Spleen (tissue), 11 donors: ENCODE data around the gene EEF1E1. TPM values are rescaled to one million over a fixed set of nuclear protein-coding genes. Genes with fewer than 3 reads are reported as not detected.
"Not testable (repeated sequence)": the region's sequence is repeated elsewhere in the genome, so short reads cannot be mapped to it uniquely, and the experiment has no call there.

Experiments
- DNase-seq: peaks from one replicate; pipeline ENCODE4 v3.0.0-alpha.2; 2020
- H3K27ac ChIP-seq, 8 donors: fragments of 200-600 bp; sonication (generic) in 7 of 8; 1 replicate in 4 of 8; 2 replicates in 4 of 8; pipeline versions ENCODE4 v1.5.0 to v1.8.0; 2016 to 2021; ENCODE audit warnings: inconsistent platforms in 4 of 8, mild to moderate bottlenecking in 4 of 8, moderate library complexity in 1 of 8
- H3K27me3 ChIP-seq, 7 donors: fragments of 200-600 bp; sonication (generic) in 6 of 7; replicated peaks in 1 of 7; 1 replicate in 4 of 7; 2 replicates in 3 of 7; pipeline versions ENCODE4 v1.5.0 to v1.8.0; 2016 to 2021; ENCODE audit warnings: inconsistent platforms in 3 of 7, mild to moderate bottlenecking in 1 of 7
- H3K36me3 ChIP-seq, 6 donors: fragments of 200-600 bp; sonication (generic) in 5 of 6; 1 replicate in 4 of 6; 2 replicates in 2 of 6; pipeline versions ENCODE4 v1.5.0 to v1.8.0; 2016 to 2021; ENCODE audit warnings: inconsistent platforms in 2 of 6
- H3K4me1 ChIP-seq, 6 donors: fragments of 200-600 bp; sonication (generic) in 5 of 6; 1 replicate in 3 of 6; 2 replicates in 3 of 6; pipeline versions ENCODE4 v1.5.0 to v1.8.0; 2016 to 2021; ENCODE audit warnings: inconsistent platforms in 3 of 6
- H3K4me3 ChIP-seq, 8 donors: fragments of 200-600 bp; sonication (generic) in 7 of 8; 1 replicate in 4 of 8; 2 replicates in 4 of 8; pipeline versions ENCODE4 v1.5.0 to v1.8.0; 2016 to 2021; ENCODE audit warnings: inconsistent platforms in 4 of 8, mild to moderate bottlenecking in 4 of 8, moderate library complexity in 2 of 8
- H3K9me3 ChIP-seq, 8 donors: fragments of 200-600 bp; sonication (generic) in 7 of 8; 1 replicate in 4 of 8; 2 replicates in 4 of 8; pipeline versions ENCODE4 v1.5.0 to v1.8.0; 2016 to 2021; ENCODE audit warnings: inconsistent platforms in 4 of 8
- CTCF ChIP-seq, 11 experiments: fragments of 200-600 bp in 7 of 11; fragments of 450-650 bp in 4 of 11; sonication (generic) in 4 of 11; IDR thresholded peaks in 8 of 11; conservative IDR thresholded peaks in 3 of 11; 1 replicate in 7 of 11; 2 replicates in 4 of 11; pipeline versions ENCODE4 v1.4.0 to v1.8.0; 2016 to 2021; ENCODE audit warnings: antibody characterized with exemption in 11 of 11, inconsistent platforms in 4 of 11, mild to moderate bottlenecking in 1 of 11
- POLR2A ChIP-seq, 3 donors: fragments of 450-650 bp; IDR thresholded peaks; one replicate each; pipeline ENCODE4 v1.5.1; 2017; ENCODE audit warnings: antibody characterized with exemption in 3 of 3, mild to moderate bottlenecking in 1 of 3
- POLR2AphosphoS5 ChIP-seq, 3 donors: sonication (generic); formaldehyde crosslinking; IDR thresholded peaks; one replicate each; pipeline ENCODE4 v1.5.1; 2017; ENCODE audit warnings: antibody characterized with exemption in 3 of 3
- WGBS, 5 donors: extraction: QIAGEN DNeasy Blood & Tissue Kit in 3 of 5; methylation state at CpG; one replicate each; pipeline versions ENCODE4 v1.1.5 to v1.1.7; 2013 to 2018; 5-methylcytosine and 5-hydroxymethylcytosine counted together
- intact Hi-C: fragments of 100-400 bp; cut with DNase I; formaldehyde crosslinking; loops from one replicate; pipeline ENCODE4 v1.15.0; 2023; ENCODE audit warnings: low total_unique reads
- polyA plus RNA-seq, 3 donors: library from polyadenylated mRNA; stranded (reverse); fragments of 200-250 nt; gene quantifications; one replicate each; pipeline ENCODE4 v1.2.1, GENCODE V29; 2013
- total RNA-seq, 7 donors: library from RNA; depleted of rRNA in 3 of 7; stranded (reverse); fragments of >200 nt in 3 of 7; fragmentation: NEBNext Ultra II Directional in 4 of 7; extraction: Animal tissue kit (Norgen Biotek cat#: 25700) in 4 of 7; gene quantifications; one replicate each; pipeline versions ENCODE4 v1.1.0 to v1.2.1, GENCODE V29; 2016 to 2021
- donor health status: healthy with polysubstance abuse.
- donor health status: DM: no; HTN: no; CAD: no; lungs with moderate emphysema.
- donor health status: DM: no; HTN: no; CAD: no.
- donor health status: Bipolar disorder and iron deficiency.
- donor health status: healthy.
- donor health status: DM: no; HTN: no; CAD: no.
- donor health status: DM: yes; HTN: yes; CAD: no.

The EEF1E1 gene
- total and polyA plus RNA-seq, 10 donors: 12.2 to 35.9 (median 17.2) TPM

GRCh38 chr6:8054276-8054675, 48.1 kb downstream of the EEF1E1 start:
- no peaks in the 10 kb centered on the region for H3K27me3 ChIP-seq
- no peak overlapping the region for H3K4me3 ChIP-seq
- 95 to 100% (median 97%) methylated on average over 2 of the region's 2 CpGs for WGBS, 5 donors
- H3K9me3 ChIP-seq: no peaks in the 10 kb centered on the region
- H3K36me3 ChIP-seq: peaks cover 0 to 88% (median 5%) of the 10 kb centered on the region in 6 donors
- intact Hi-C loops: no loop called here
- H3K27ac ChIP-seq: no peak overlapping the region
- H3K4me1 ChIP-seq: peaks cover 0 to 4% (median 0%) of the 10 kb centered on the region in 6 donors
- no peak for TF ChIP-seq CTCF (IDR thresholded peaks at IDR 0.05 in 8 of 11, conservative IDR thresholded peaks at IDR 0.05 in 3 of 11)
- TF ChIP-seq POLR2AphosphoS5 (IDR thresholded peaks at IDR 0.05): no peak
- no peak for TF ChIP-seq POLR2A (IDR thresholded peaks at IDR 0.05)
- DNase-seq: no peak

- intact Hi-C loops: no loop called here
- H3K36me3 ChIP-seq: peaks cover 0 to 71% (median 4%) of the 10 kb centered on the region in 6 donors
- H3K4me1 ChIP-seq: no peaks in the 10 kb centered on the region
- no peak overlapping the region for H3K27ac ChIP-seq
- no peaks in the 10 kb centered on the region for H3K27me3 ChIP-seq
- 86 to 93% (median 91%) methylated on average over 3 of the region's 3 CpGs for WGBS, 5 donors
- peaks cover 0 to 21% (median 18%) of the 10 kb centered on the region in 8 donors for H3K9me3 ChIP-seq
- H3K4me3 ChIP-seq: no peak overlapping the region
- TF ChIP-seq POLR2AphosphoS5 (IDR thresholded peaks at IDR 0.05) (no peak), POLR2A (IDR thresholded peaks at IDR 0.05) (no peak), CTCF (IDR thresholded peaks at IDR 0.05 in 8 of 11, conservative IDR thresholded peaks at IDR 0.05 in 3 of 11) (no peak)
- no peak for DNase-seq
Observed at GRCh38 chr6:8047541-8048292, 54.6 kb downstream of the EEF1E1 start.

- H3K36me3 ChIP-seq: peaks cover 0 to 69% (median 5%) of the 10 kb centered on the region in 6 donors
- H3K4me3 ChIP-seq, intact Hi-C loops, DNase-seq, H3K27ac ChIP-seq, H3K27me3 ChIP-seq, H3K4me1 ChIP-seq: not testable (repeated sequence)
- peaks cover 0 to 21% (median 18%) of the 10 kb centered on the region in 8 donors for H3K9me3 ChIP-seq
- WGBS, 5 donors: 97 to 100% (median 98%) methylated on average over 4 of the region's 4 CpGs
Observed at GRCh38 chr6:8045769-8046168, 56.6 kb downstream of the EEF1E1 start.

- intact Hi-C loops: no loop called here
- WGBS, 5 donors: 62 to 67% (median 65%) methylated on average over 3 of the region's 3 CpGs
- Histone ChIP-seq H3K27me3 (no peaks in the 10 kb centered on the region), H3K4me3 (no peak overlapping the region), H3K27ac (no peak overlapping the region), H3K36me3 (peaks cover 6 to 72% (median 26%) of the 10 kb centered on the region in 6 donors), H3K9me3 (peaks cover 0 to 21% (median 18%) of the 10 kb centered on the region in 8 donors), H3K4me1 (no peaks in the 10 kb centered on the region)
- no peak for DNase-seq
- no peak for TF ChIP-seq POLR2AphosphoS5 (IDR thresholded peaks at IDR 0.05)
- TF ChIP-seq CTCF (IDR thresholded peaks at IDR 0.05 in 8 of 11, conservative IDR thresholded peaks at IDR 0.05 in 3 of 11): no peak
- TF ChIP-seq POLR2A (IDR thresholded peaks at IDR 0.05): no peak
Observed at GRCh38 chr6:8043221-8043620, 59.1 kb downstream of the EEF1E1 start.
